MM.1S (cell line): ENCODE data around the gene HTR2B.

ENCODE experiments used
- DNase-seq: peaks from one replicate; pipeline ENCODE4 v3.0.0-alpha.2; 2015
- H2AFZ ChIP-seq: fragments of 300-600 bp; sonication (generic); 2 replicates; pipeline ENCODE4 v1.6.0; 2016; ENCODE audit warnings: antibody characterized with exemption, low read length
- H3F3A ChIP-seq: fragments of 300-600 bp; sonication (generic); 2 replicates; pipeline ENCODE4 v1.6.1; 2016; ENCODE audit warnings: mild to moderate bottlenecking, antibody characterized with exemption, low read length, moderate library complexity, mixed read lengths; ENCODE audit not compliant: insufficient read depth
- H3K27ac ChIP-seq: fragments of 300-600 bp; sonication (generic); 2 replicates; pipeline ENCODE4 v1.5.1; 2016; ENCODE audit warnings: mild to moderate bottlenecking, low read length
- H3K27me3 ChIP-seq: fragments of 300-600 bp; sonication (generic); replicated peaks from 2 replicates; pipeline ENCODE4 v1.6.0; 2016; ENCODE audit warnings: low read length; ENCODE audit not compliant: insufficient read depth
- H3K36me3 ChIP-seq: fragments of 300-600 bp; sonication (generic); replicated peaks from 2 replicates; pipeline ENCODE4 v1.6.1; 2016; ENCODE audit warnings: mild to moderate bottlenecking, low read length, mixed read lengths; ENCODE audit not compliant: insufficient read depth
- H3K4me1 ChIP-seq: fragments of 300-600 bp; sonication (generic); 2 replicates; pipeline ENCODE4 v1.6.1; 2016; ENCODE audit warnings: low read length, mixed read lengths
- H3K4me2 ChIP-seq: fragments of 300-600 bp; sonication (generic); 2 replicates; pipeline ENCODE4 v1.6.0; 2016; ENCODE audit warnings: low read depth, low read length
- H3K4me3 ChIP-seq: fragments of 300-600 bp; sonication (generic); 2 replicates; pipeline ENCODE4 v1.5.1; 2016; ENCODE audit warnings: low read length, mixed read lengths
- H3K79me2 ChIP-seq: fragments of 300-600 bp; sonication (generic); 2 replicates; pipeline ENCODE4 v1.6.1; 2016; ENCODE audit warnings: mixed run types, low read length, mixed read lengths
- H3K9ac ChIP-seq: fragments of 300-600 bp; sonication (generic); 2 replicates; pipeline ENCODE4 v1.6.1; 2016; ENCODE audit warnings: low read length, mixed read lengths
- H3K9me2 ChIP-seq: fragments of 300-600 bp; sonication (generic); replicated peaks from 2 replicates; pipeline ENCODE4 v1.6.1; 2016; ENCODE audit warnings: mild to moderate bottlenecking, low read length, mixed read lengths; ENCODE audit not compliant: insufficient read depth
- H3K9me3 ChIP-seq: fragments of 300-600 bp; sonication (generic); replicated peaks from 2 replicates; pipeline ENCODE4 v1.6.1; 2016; ENCODE audit warnings: mild to moderate bottlenecking, low read length, mixed read lengths; ENCODE audit not compliant: insufficient read depth
- H4K20me1 ChIP-seq: fragments of 300-600 bp; sonication (generic); 2 replicates; pipeline ENCODE4 v1.6.1; 2016; ENCODE audit warnings: mild to moderate bottlenecking, low read length, moderate library complexity, mixed read lengths; ENCODE audit not compliant: insufficient read depth
- EZH2 ChIP-seq: fragments of 300-600 bp; sonication (generic); optimal IDR thresholded peaks from 2 replicates; pipeline ENCODE3; 2017; ENCODE audit warnings: low read depth, mild to moderate bottlenecking, antibody characterized with exemption, low read length, mixed read lengths
- EZH2phosphoT487 ChIP-seq: fragments of 300-600 bp; sonication (generic); IDR thresholded peaks from 2 replicates; pipeline ENCODE4 v1.6.1; 2018; ENCODE audit warnings: antibody characterized with exemption, low read length
- TF ChIP-seq, protein P1 (sequence below): fragments of 300-600 bp; sonication (generic); IDR thresholded peaks from 2 replicates; pipeline ENCODE4 v1.5.1; 2016; ENCODE audit warnings: antibody characterized with exemption, low read length, mixed read lengths

Gene HTR2B

GRCh38 chr2:231093933-231094332, 30.9 kb downstream of the HTR2B start:
- H3K4me2 ChIP-seq, result no peak overlapping the region
- no peaks in the 10 kb centered on the region for H3K9me2 ChIP-seq
- no peaks in the 10 kb centered on the region for H3K36me3 ChIP-seq
- H3K79me2 ChIP-seq, result peaks cover 23% of the 10 kb centered on the region
- H3K9me3 ChIP-seq, result no peaks in the 10 kb centered on the region
- H3K27ac ChIP-seq, result no peak overlapping the region
- no peaks in the 10 kb centered on the region for H3K27me3 ChIP-seq
- no peak for DNase-seq
- H3K4me1 ChIP-seq, result no peaks in the 10 kb centered on the region
- no peak overlapping the region for H2AFZ ChIP-seq
- H4K20me1 ChIP-seq, result no peaks in the 10 kb centered on the region
- H3K4me3 ChIP-seq, result no peak overlapping the region
- H3F3A ChIP-seq, result no peaks in the 10 kb centered on the region
- TF ChIP-seq, protein P1, sequence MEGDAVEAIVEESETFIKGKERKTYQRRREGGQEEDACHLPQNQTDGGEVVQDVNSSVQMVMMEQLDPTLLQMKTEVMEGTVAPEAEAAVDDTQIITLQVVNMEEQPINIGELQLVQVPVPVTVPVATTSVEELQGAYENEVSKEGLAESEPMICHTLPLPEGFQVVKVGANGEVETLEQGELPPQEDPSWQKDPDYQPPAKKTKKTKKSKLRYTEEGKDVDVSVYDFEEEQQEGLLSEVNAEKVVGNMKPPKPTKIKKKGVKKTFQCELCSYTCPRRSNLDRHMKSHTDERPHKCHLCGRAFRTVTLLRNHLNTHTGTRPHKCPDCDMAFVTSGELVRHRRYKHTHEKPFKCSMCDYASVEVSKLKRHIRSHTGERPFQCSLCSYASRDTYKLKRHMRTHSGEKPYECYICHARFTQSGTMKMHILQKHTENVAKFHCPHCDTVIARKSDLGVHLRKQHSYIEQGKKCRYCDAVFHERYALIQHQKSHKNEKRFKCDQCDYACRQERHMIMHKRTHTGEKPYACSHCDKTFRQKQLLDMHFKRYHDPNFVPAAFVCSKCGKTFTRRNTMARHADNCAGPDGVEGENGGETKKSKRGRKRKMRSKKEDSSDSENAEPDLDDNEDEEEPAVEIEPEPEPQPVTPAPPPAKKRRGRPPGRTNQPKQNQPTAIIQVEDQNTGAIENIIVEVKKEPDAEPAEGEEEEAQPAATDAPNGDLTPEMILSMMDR, result no peak
- no peak for TF ChIP-seq EZH2phosphoT487
- TF ChIP-seq EZH2, result no peak
- H3K9ac ChIP-seq, result no peak overlapping the region

DNA sequence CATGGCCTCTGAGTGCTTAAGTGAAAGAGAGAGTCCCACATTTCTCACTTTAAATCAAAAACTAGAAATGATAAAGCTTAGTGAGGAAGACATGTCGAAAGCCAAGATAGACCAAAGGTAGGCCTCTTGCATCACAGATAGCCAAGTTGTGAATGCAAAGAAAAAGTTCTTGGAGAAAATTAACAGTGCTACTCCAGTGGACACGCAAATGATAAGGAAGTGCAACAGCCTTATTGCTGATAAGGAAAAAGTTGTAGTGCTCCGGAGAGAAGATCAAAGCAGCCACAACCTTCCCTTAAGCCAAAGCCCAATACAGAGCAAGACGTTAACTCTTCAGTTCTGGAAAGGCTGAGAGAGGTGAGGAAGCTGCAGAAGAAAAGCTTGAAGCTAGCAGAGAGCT, 36.1 kb downstream of the HTR2B start:
- H3K9me2 ChIP-seq, result no peaks in the 10 kb centered on the region
- no peaks in the 10 kb centered on the region for H3K27me3 ChIP-seq
- H4K20me1 ChIP-seq, result no peaks in the 10 kb centered on the region
- no peaks in the 10 kb centered on the region for H3K9me3 ChIP-seq
- H3K4me1 ChIP-seq, result no peaks in the 10 kb centered on the region
- H2AFZ ChIP-seq, result no peak overlapping the region
- TF ChIP-seq EZH2phosphoT487, result no peak
- TF ChIP-seq, protein P1, result no peak
- no peak overlapping the region for H3K27ac ChIP-seq
- H3K36me3 ChIP-seq, result peaks cover 7% of the 10 kb centered on the region; the same call in 1 of the 2 replicates
- no peak overlapping the region for H3K4me2 ChIP-seq
- peaks cover 13% of the 10 kb centered on the region for H3K79me2 ChIP-seq
- no peak for DNase-seq
- no peak overlapping the region for H3K4me3 ChIP-seq
- H3F3A ChIP-seq, result no peaks in the 10 kb centered on the region
- no peak overlapping the region for H3K9ac ChIP-seq

DNA sequence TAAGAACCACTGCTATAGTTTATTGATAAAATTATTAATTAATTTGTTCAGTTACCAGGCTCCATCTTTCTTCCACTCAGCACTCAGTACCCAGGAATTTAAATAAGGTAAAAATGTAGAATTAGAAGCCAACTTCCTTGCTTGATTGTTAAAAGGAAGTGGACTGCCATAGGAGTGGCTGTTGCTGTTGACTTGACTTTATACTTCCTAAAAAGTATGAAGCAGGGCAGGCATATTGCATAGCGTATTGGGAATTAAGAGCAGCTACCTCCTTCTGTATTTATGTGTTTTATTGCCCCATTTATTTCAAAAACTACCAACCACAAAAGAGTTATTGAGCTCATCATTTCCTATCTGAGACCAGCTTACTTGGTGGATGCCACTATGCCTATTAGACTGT, 40.3 kb downstream of the HTR2B start:
- Histone ChIP-seq H2AFZ (no peak overlapping the region), H4K20me1 (no peaks in the 10 kb centered on the region), H3K9ac (no peak overlapping the region), H3K27ac (no peak overlapping the region), H3K27me3 (no peaks in the 10 kb centered on the region), H3K4me2 (no peak overlapping the region), H3K4me3 (no peak overlapping the region), H3K36me3 (peaks cover 22% of the 10 kb centered on the region; the same call in 1 of the 2 replicates), H3K9me3 (no peaks in the 10 kb centered on the region), H3K79me2 (no peaks in the 10 kb centered on the region), H3F3A (no peaks in the 10 kb centered on the region), H3K9me2 (no peaks in the 10 kb centered on the region), H3K4me1 (no peaks in the 10 kb centered on the region)
- TF ChIP-seq EZH2phosphoT487 (no peak), EZH2 (no peak)
- TF ChIP-seq, protein P1, result no peak
- no peak for DNase-seq
